Esophagus squamous epithelium (tissue), 4 donors: ENCODE results near the gene CDC25C.

Source experiments
- CTCF ChIP-seq, 6 experiments: fragments of 450-650 bp in 4 of 6; fragments of 200-600 bp in 2 of 6; sonication (generic) in 2 of 6; IDR thresholded peaks; one replicate each; pipeline ENCODE4 v1.5.1; 2016 to 2019; ENCODE audit warnings: antibody characterized with exemption in 6 of 6, mild to moderate bottlenecking in 4 of 6, moderate library complexity in 4 of 6
- POLR2A ChIP-seq, 4 donors: fragments of 450-650 bp; IDR thresholded peaks; one replicate each; pipeline ENCODE4 v1.6.1; 2017; ENCODE audit warnings: antibody characterized with exemption in 4 of 4, mild to moderate bottlenecking in 4 of 4, moderate library complexity in 3 of 4

- TF ChIP-seq CTCF (IDR thresholded peaks at IDR 0.05): no peak
- no peak for TF ChIP-seq POLR2A (IDR thresholded peaks at IDR 0.05)
These were observed 18.4 kb upstream of the CDC25C start for GRCh38 chr5:138349852-138350562.
